Pulmonary artery endothelial cell (primary cell): ENCODE data around the gene NACC2. TPM values are rescaled to one million over a fixed set of nuclear protein-coding genes. Genes with fewer than 3 reads are reported as not detected.
"Not testable (repeated sequence)": the region's sequence is repeated elsewhere in the genome, so short reads cannot be mapped to it uniquely, and the experiment has no call there.

Experiments used
- DNase-seq: peaks from one replicate; pipeline ENCODE4 v3.0.0-alpha.2; 2011; ENCODE audit warnings: low read depth, low spot score
- total RNA-seq: library from RNA; depleted of rRNA; stranded (reverse); fragments of >200 nt; gene quantifications from 2 replicates; pipeline ENCODE4 v1.2.3, GENCODE V29; 2014

Gene NACC2
- total RNA-seq, 1 donor from 2014 or later: 25.5 TPM

DNA sequence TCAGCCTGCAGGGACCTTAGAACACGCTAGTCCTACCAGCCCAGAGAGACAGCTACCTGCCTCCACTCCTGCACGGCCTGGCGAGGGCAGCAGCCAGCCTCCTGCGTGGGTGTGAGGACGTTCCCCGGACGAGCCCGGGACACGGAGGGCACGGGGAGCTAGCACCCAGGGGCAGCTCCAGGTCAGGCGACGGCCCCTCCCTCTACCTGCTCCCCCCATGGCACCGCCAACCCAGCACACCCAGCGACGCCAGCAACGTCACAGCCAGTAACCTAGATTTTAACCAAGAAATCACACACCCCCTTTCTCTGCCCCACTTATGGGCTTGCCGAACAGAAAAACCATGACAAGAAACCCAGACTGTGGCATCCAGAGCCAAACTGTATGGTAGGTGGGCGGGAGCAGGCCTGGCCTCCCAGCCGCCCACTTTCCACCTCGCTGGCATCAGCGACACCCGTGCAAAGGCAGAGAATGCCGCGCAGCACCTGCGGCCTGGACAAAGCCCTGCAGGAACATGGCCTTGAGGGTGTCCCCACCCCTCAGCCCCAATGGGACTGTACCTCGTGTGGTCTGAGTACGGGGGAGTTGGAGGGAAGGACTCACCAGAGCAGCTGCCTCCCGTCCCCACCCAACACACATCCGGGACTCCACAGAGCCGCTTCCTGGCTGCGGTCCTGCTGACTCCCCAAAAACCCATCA is 47.9 kb downstream of the NACC2 start:
- DNase-seq: no peak

DNA sequence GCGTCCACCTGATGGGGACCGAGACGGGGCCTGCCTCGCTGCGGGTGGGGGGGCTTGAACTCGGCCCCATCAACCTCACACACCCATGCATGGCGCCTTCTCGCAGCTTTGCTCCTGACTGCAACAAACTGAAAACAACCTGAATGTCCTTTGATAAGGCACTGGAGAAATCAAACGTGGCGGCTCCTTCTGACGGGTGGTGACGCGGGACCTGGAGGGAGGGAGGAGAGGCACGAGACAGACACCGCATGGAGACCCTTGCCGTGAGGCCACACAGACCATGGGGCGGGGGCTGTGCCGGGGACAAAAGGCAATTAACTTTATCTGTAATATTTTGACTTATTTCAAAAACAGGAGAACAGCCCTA is 48.6 kb downstream of the NACC2 start:
- no peak for DNase-seq

DNA sequence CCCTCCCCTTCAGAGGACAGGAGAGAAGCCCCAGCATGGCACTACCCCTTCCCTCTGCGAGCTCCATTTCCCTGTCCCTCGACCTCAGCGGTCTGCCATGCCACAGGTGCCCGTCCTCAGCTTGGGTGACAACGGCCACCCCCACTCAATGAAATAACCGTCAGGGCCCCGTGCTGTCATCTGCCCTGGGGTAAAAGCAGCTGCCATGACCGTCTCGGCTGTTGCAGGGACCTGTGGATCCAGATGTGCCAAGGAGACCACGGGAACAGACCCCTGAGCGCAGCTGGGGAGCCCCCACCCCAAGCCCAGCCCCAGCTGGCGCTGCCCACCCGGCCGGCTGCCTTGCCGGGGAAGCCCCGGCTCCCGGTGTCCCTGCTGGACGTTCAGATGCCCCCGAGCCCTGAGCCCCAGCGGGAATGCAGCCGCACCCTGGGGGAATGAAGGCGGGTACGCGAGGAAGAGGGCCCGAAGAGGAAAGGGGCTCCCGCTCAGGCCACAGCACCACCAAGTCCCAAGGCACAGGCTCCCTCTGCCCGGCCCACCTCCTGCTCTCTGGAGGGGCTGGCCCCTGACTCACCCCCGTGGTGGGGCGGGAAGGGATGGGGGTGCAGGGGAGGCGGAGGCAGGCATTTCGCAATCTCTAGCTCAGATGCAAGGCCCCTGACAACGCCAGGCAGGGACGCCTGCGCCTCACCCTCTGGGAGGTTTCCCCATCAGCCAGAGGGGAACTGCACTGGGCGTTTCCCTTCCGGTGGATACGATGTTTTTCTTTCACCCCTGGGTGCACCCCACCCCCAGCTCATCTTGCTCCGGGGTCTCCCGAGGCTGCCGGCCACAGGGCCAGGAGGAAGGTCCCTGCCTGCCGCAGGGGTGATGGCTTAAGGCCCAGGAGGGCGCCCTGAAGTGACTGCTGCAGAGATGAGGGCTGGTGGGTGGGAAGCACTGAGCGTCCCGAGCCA is 49.2 kb downstream of the NACC2 start:
- no peak for DNase-seq

DNA sequence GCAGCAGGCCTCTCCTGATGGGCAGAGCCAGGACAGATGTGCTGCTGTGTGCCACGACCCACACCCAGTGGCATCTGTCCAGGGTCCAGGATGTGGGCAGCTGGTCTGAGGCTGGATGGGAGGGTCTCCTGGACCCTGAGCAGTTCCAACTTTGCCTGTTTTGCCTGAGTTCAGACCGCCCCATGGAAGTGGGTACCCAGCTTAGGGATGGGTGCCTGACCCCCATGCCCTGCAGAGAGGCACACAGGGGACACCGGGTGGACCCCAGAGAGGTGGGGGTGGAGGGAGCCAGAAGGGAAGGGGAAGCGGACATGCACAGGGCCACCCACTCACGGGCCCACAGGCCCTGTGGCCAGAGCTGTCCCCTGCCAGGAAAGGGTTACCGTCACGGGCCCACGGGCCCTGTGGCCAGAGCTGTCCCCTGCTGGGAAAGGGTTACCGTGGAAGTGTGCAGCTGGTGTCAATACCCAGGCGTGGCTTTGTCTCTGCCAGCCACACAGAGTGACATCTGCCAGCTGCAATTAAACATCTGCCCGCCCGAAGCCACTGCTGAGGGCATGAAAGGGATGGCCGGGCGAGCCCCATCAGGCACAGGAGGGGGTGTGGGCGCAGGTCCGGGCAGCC is 50.0 kb downstream of the NACC2 start:
- DNase-seq: no peak

DNA sequence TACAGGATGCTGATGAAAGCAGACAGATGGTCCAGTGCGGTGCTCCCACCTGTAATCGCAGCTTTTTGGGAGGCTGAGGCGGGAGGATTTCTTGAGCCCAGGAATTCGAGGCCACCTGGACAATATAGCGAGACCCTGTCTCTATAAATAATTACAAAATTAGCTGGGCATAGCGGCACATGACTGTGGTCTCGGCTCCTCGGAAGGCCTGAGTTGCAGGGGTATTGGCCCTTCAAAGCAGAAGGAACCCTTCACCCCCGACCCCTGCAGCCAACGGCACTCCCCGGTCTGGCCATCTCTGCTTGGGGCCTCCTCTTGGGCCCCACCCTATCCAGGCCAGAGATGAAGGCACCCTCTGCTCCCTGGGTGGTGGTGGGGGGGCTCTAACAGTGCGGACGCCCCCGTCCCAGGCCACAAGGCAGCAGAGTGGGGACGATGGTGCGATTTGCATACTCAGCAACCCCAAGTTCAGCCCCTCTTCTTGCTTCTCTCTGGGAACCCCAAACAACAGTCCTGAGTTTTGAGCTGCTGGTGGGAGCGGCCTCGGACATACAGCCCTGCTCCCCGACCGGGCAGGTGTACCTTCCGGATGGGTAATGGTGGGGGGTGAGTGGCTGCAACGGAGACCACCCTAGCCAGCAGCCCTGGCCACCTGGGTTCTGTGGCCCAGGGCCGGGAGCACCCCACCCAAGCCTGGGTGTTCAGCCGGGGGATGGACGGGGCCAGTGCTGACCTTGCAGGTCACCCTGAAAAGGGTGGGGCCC is 50.7 kb downstream of the NACC2 start:
- DNase-seq: no peak

DNA sequence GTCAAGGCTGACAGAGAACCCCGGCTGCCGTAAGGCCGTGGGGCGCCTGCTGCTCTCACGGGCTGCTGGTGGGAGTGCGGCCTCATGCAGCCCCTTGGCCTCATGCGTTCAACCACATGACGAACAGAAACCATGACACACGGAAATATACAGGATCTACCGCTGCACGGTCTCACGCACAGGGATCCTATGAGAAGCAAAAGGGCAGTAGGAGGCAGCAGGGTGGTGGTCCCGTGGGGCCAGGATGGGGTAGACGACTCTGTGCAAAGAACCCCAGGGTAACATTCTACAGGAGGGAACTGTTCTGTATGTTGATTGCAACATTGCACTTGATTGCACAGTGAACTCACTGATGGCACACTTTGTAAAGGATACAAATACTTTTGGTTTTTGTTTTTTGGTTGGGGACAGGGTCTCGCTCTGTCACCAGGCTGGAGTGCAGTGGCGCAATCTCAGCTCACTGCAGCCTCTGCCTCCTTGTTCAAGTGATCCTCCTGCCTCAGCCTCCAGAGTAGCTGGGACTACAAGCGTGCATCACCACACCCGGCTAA is 51.6 kb downstream of the NACC2 start:
- no peak for DNase-seq

DNA sequence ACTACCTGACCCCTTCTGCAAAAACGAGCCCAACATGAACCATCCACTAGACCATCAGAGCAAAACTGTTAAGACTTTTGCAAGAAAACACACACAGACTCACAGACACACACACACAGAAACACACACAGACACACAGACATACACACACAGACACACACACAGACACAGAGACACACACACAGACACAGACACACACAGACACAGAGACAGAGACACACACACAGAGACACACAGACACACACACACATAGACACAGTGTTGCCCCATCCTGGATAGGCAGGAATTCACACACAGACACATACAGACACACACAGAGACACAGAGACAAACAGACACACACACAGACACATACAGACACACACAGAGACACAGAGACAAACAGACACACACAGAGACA is 52.5 kb downstream of the NACC2 start:
- DNase-seq: no peak

DNA sequence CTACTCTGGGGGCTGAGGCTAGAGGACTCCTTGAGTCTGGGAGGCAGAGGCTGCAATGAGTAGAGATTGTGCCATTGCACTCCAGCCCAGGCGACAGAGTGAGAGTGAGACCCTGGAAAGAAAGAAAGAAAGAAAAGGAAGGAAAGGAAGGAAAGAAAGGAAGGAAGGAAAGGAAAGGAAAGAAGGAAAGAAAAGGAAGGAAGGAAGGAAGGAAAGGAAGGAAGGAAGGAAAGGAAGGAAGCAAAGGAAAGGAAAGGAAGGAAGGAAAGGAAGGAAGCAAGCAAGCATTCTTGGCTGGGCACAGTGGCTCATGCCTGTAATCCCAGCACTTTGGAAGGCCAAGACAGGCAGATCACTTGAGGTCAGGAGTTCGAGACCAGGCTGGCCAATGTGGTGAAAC is 54.2 kb downstream of the NACC2 start:
- not testable (repeated sequence) for DNase-seq

DNA sequence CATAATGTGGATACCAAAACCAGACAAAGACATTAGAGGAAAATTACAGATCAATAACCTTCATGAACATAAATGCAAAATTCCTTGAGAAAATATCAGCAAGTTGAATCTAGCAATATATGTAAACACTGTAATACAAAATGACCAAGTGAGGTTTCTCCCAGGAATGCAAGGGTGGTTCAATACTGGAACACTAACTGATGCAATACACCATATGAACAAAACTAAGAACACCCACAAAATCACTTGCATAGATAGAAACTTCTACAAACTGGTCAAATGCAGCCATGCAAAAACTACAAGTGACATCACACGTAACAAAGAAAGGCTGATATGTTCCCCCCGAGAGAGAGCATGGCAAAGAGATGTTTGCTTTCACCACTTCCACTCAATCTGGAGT is 55.6 kb downstream of the NACC2 start:
- DNase-seq: no peak

DNA sequence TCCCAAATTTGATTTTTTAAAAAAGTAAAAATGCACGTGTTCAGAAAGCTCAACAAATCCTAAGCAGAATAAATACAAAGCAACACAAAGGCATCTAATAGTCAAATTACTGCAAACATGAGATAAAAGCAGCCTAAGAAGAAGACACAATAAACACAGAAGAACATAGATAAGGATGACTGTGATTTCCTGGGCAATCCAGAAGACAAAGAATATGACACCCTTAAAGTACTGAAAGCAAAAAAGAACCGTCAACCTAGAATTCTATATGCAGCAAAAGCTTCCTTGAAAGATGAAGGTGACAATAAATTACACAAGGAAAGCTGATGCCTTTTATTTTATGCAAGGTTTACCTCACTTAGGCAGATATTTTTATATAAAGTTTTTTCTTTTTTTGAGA is 58.2 kb downstream of the NACC2 start:
- DNase-seq: no peak

DNA sequence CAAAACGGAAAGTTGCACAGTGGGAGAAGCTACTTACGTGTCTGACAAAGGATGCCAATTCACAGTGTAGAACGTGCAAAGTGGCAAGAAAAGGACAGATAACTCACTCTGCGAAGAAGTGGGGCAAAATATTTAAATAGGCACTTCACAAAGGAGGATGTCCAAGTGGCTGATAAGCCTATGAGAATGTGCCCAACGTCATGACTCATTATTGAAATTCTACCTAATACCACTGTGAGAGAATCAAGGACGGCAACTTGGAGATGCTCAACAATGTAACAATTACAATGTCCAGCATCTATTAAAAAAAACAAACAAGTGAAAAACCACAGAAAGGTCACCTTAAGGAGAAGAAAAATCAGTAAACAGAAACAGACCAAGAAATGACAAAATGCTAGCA is 59.0 kb downstream of the NACC2 start:
- no peak for DNase-seq

DNA sequence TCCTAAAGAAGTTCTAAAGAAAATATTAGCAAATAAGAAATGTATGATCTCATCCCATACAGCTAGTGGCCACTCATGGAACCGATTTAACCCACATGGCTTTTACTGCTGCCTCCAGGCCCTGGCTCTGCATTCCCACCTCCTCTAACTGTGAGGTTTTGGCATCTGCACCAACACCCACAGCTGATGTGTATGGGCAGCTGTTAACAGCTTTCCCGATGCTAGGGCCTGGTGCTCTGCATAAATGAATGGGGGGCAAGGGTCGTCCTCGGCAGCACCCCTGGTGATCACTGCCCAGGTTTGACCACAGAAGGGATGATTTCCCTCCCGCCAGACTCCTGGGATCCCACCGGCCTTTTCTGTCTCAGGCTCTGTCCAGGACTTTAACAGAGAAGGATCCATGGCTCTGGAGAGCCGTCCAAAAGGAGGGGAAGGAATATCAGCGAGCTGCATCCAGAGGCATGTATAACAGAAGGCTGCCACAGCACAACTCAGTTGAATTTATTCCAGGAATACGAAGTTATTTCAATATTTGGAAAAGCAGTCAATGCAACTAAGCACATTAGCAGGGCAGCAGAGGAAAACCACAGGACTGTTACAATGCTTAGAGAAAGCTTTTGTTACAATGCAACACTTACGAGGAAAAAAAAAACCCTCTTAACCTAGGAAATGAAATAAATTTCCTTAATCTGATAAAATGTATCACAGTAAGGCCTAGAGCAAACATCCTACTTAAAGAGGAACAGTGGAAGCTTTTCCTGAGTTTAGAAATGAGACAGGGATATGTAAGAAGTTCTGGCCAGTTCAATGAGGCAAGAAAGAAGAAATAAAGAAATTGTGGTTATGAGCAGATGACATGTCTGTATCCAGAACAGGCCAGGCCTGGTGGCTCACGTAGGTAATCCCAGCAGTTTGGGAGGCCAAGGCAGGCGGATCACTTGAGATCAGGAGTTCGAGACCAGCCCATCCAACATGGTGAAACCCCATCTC is 63.1 kb downstream of the NACC2 start:
- DNase-seq: no peak

DNA sequence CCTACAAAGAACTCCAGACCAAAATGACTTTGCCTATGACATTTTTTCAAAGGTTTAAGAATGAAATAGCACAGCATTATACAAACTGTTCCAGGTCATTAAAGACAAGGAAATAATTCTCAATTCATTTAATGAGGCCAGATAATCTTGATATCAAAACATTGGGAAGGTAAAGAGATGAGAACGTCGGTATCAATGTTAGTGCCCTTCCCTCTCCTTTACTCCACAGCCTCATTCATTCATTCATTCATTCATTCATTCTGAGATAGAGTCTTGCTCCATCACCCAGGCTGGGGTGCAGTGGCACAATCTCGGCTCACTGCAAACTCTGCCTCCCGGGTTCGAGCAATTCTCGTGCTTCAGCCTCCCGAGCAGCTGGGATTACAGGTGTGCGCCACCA is 64.0 kb downstream of the NACC2 start:
- DNase-seq: no peak

DNA sequence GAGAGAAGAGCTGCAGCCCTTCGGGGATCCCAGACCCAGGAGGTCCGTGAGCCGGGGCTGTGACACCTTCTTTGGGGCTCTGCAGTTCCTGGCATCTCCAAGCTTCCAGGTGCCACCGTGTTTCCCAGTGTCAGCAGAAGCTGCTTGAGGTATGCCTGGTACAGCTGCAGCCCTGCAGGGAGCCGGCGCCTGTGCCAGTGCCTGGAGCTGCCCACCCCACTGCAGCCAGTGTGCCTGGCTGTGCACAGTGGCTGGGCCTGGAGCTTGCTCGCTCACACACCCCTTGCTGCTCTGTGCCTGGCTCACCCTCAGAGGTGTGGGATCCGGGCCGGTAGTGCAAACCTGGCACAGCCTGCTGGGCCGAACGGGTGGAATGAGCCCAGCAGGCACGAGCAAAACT is 65.5 kb downstream of the NACC2 start:
- no peak for DNase-seq

DNA sequence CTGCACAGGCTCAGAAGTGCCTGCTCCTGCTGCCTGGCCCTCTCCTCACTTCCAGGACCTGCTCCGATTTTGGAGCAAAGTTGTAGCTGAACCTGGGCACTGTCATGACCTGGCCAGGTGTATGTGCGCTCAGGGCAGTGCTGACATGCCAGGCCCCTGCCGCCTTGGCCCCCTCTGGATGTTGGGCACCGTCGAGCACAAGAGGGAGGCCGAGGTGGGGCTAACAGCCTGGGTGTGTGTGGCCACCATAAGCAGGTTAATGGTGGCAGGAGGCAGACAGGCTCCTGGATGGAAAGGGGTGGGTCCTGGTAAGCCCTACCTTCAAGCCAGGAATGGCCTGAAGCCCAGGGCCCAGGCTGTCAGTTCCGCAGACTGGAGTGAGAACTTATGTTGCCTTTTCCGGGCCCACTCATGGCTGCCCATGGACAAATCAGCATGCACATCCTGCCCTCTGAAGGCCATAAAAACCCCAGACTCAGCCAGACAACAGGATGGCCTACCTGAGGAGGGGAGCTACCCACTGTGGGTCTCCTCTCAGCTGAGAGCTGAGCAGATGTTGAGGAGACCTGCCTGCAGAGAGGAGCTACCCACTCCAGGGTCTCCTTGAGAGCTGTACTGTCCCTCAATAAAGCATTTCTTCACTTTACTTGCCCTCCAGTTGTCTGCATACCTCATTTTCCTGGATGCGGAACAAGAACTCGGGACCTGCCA is 66.2 kb downstream of the NACC2 start:
- DNase-seq: no peak

DNA sequence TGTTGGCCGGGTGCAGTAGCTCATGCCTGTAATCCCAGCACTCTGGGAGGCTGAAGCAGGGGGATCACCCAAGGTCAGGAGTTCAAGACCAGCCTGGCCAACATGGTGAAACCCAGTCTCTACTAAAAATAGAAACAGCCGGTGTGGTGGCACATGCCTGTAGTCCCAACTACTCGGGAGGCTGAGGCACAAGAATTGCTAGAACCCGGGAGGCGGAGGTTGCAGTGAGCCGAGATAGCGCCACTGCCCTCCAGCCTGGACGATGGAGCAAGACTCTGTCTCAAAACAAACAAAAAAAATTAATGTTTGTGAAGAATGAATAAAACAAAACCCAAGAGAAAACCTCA is 68.2 kb downstream of the NACC2 start:
- DNase-seq: not testable (repeated sequence)

DNA sequence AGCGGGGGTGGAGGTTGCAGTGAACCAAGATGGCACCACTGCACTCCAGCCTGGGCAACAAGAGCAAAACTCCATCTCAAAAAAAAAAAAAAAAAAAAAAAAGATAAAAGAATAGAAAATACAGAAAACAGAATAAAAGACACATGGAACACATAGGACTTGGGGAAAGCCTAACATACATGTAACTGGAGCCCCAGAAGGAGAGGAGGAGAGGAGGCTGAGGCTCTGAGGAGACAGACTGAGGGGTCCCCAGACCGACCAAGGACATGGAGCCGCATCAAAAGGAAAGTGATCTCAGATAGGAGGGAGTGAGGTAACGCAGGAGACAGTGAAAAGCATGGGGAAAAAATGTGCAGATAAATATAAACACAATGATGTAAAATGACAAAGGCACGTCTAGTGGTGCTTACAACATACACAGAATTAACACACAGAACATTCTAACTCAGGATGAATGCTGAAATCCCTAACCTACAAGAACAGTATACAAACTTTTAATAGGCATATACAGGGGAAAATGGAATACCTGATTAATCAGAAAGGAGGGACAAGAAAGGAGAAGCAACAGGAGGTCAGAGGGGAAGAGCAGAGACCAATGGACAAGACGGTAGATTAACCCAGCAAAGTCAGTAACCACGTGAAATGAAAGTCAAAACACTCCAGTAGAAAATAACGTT is 68.7 kb downstream of the NACC2 start:
- no peak for DNase-seq

DNA sequence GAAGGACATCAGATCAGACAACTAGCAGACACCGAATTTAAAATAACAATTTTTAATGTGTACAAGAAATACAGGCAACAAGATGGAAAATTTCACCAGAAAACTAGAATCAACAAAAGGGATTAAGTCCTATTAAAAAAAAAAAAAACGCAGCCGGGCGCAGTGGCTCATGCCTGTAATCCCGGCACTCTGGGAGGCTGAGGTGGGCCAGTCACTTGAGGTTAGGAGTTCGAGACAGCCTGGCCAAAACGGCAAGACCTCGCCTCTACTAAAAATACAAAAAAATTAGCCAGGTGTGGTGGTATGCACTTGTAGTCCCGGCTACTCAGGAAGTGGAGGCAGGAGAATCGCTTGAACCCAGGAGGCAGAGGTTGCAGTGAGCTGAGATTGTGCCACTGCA is 69.6 kb downstream of the NACC2 start:
- no peak for DNase-seq

DNA sequence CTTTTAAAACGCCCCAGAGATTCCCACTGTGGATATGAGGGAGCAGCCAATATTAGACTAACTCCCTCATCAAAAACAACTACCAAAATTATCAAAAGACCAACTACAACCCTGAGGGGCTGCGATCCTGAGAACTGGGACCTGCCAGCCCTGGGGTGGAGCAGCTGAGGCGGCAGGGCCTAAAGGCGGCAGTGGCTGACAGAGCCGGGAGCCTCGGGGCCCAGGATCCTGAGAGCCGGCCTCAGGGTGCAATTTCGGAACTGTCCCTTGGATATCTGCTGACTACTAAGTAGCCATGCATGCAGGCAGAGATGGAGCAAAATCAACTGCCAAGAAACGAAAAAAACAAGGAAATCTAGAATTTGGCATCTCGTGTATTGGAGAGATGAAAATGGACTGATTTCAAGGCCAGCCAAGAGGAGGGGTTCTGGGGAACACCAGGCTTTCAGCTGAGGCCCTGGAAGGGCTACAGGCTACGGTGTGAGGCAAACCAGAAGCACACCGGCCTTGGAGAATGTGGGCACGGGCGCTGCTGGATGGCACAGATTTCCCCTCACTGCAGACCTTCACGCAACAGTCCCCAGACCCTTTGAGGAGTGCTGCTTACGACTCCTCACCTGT is 70.3 kb downstream of the NACC2 start:
- DNase-seq: no peak
